ENCODE measurements around the gene BAMBI. TPM values are rescaled to one million over a fixed set of nuclear protein-coding genes. Genes with fewer than 3 reads are reported as not detected.

BAMBI gene
- total RNA-seq, 1 donor from 2014 or later = 217 TPM

DNA sequence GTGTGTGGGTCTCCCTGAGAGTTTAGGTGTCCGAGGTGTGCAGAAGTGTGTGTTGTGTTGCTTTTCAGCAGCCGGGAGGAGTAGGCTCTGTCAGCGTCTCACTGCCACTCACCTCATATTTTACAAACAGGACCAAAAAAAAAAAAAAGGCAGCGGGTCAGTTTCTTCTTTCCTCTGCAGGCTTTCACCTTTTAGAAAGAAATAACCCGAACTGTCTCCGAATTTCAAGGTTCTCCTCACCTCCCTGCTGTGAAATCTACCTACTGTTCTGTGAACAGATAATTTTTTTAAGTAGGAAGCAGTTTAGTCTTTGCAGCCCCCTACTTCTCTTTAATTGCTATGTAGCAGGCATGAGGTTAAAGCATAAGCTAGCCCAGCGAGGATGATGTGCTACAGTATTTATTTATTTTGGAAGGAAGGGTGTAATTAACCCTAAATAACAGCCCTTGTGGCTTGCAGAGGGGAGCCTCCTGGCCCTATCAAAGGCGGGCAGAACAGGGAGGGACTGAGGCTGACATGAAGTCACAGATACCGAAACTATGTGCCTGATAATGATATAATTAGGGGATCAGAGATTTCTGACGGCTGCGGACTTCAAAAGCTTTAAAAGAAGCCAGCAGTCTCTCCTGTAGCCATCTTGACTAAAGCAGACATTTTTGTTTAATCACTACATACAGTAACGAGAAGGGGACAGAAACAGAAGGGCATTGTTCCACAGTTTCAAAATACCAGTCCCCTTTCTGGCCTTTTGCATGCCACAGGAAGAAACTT is 1.6 kb downstream of the BAMBI start:
- Mint-ChIP-seq H3K9me3 (no peaks in the 10 kb centered on the region), H3K27me3 (ENCODE audit: low read depth) (no peaks in the 10 kb centered on the region), H3K4me1 (peaks cover 56% of the 10 kb centered on the region), H3K36me3 (peaks cover 26% of the 10 kb centered on the region), H3K4me3 (peak overlapping the region; percentile 99), H3K27ac (peak overlapping the region; percentile 99)
- no peak for DNase-seq (ENCODE audit: low spot score in 2 of 2, unreplicated experiment in 2 of 2)
- TF ChIP-seq, protein P1, sequence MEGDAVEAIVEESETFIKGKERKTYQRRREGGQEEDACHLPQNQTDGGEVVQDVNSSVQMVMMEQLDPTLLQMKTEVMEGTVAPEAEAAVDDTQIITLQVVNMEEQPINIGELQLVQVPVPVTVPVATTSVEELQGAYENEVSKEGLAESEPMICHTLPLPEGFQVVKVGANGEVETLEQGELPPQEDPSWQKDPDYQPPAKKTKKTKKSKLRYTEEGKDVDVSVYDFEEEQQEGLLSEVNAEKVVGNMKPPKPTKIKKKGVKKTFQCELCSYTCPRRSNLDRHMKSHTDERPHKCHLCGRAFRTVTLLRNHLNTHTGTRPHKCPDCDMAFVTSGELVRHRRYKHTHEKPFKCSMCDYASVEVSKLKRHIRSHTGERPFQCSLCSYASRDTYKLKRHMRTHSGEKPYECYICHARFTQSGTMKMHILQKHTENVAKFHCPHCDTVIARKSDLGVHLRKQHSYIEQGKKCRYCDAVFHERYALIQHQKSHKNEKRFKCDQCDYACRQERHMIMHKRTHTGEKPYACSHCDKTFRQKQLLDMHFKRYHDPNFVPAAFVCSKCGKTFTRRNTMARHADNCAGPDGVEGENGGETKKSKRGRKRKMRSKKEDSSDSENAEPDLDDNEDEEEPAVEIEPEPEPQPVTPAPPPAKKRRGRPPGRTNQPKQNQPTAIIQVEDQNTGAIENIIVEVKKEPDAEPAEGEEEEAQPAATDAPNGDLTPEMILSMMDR (IDR thresholded peaks at IDR 0.05; ENCODE audit: unreplicated experiment) = no peak

DNA sequence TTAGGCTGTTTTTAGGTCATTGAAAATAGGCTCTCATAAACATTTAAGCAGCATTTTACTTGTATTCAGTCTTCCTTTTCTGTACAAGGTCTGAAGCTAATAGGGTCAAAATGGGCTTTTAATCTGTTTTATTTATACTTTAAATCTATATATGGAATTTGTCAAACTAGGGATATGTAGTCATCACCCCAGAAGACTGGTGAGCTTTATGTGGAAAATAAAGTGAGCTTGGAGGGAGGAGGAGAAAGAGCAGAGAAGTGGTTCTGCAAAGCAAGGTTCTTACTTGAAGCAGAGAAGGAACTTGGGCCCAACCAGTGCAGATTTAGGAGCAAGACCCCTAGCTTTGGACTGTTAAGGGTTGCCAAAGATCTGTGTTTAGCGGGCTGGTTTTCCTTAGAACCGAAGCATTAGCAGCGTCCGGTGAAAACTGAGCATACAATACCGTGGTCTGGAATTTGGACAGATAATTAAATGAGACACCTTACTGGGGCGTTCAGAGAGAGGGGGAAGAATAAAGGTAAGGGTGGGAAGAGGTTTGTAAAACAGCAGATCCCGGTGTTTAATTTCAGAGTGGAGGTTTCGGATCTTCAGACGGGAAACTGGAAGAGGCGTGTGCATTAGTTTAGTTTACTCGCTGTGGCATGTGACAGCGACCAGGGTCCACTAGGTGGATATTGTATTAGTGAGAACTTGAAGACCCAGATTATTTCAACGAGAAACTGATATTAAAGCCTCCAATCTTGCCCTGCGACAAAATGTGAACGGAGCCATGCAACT is 2.4 kb downstream of the BAMBI start:
- no peak for DNase-seq (ENCODE audit: low spot score in 2 of 2, unreplicated experiment in 2 of 2)
- Mint-ChIP-seq H3K4me1 (peaks cover 59% of the 10 kb centered on the region), H3K36me3 (peaks cover 31% of the 10 kb centered on the region), H3K27me3 (ENCODE audit: low read depth) (no peaks in the 10 kb centered on the region), H3K4me3 (peak overlapping the region; percentile 99), H3K27ac (peak overlapping the region; percentile 99), H3K9me3 (no peaks in the 10 kb centered on the region)
- TF ChIP-seq, protein P1 (IDR thresholded peaks at IDR 0.05; ENCODE audit: unreplicated experiment) = peak; percentile 32

DNA sequence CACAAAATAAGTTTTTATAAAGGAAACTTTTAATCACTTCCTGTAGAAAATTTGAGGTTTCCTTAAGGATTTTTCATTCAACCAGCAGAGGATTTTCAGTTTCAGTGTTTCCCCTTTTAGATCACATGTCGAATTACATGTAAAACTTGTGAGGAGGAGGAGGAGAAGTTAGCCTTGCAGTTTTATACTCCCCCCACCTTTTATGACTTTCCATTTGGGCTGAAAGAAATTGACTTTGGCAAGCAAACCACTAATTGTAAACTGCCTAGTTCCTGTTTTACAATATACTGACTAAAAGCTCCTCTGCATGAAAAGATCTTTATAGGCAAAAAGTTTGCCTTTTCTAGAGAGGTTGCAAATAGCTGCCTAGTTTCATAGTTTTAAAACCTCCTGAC is 3.0 kb downstream of the BAMBI start:
- Mint-ChIP-seq H3K9me3 (no peaks in the 10 kb centered on the region), H3K27me3 (ENCODE audit: low read depth) (no peaks in the 10 kb centered on the region), H3K27ac (peak overlapping the region; percentile 99), H3K4me3 (peak overlapping the region; percentile 99), H3K36me3 (peaks cover 31% of the 10 kb centered on the region), H3K4me1 (peaks cover 59% of the 10 kb centered on the region)
- TF ChIP-seq, protein P1 (IDR thresholded peaks at IDR 0.05; ENCODE audit: unreplicated experiment) = peak; percentile 7
- DNase-seq (ENCODE audit: low spot score in 2 of 2, unreplicated experiment in 2 of 2) = no peak

DNA sequence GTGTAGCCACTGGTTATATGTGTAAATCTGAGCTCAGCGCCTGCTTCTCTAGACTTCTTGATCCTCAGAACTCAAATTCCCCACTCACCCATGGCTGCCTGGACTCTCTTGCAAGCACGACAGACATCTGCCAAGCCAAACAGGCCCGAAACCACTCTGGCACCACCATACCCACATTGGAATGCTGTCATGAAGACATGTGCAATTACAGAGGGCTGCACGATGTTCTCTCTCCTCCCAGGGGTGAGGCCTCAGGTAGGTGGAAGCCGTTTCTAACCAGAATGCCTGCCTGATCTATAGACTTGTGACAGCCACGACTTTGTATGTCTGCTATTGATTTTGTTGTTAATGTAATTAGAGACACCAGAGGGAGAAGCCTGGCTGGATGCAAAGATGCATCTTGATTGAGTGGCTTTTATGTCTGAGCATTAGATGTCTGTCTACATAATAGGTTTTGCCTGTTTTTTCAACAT is 4.0 kb downstream of the BAMBI start:
- H3K27me3 Mint-ChIP-seq (ENCODE audit: low read depth) = no peaks in the 10 kb centered on the region
- no peaks in the 10 kb centered on the region for H3K9me3 Mint-ChIP-seq
- peak overlapping the region; percentile 99 for H3K27ac Mint-ChIP-seq
- TF ChIP-seq, protein P1 (IDR thresholded peaks at IDR 0.05; ENCODE audit: unreplicated experiment) = no peak
- H3K4me3 Mint-ChIP-seq = peak overlapping the region; percentile 99
- no peak for DNase-seq (ENCODE audit: low spot score in 2 of 2, unreplicated experiment in 2 of 2)
- H3K36me3 Mint-ChIP-seq = peaks cover 31% of the 10 kb centered on the region
- peaks cover 60% of the 10 kb centered on the region for H3K4me1 Mint-ChIP-seq

DNA sequence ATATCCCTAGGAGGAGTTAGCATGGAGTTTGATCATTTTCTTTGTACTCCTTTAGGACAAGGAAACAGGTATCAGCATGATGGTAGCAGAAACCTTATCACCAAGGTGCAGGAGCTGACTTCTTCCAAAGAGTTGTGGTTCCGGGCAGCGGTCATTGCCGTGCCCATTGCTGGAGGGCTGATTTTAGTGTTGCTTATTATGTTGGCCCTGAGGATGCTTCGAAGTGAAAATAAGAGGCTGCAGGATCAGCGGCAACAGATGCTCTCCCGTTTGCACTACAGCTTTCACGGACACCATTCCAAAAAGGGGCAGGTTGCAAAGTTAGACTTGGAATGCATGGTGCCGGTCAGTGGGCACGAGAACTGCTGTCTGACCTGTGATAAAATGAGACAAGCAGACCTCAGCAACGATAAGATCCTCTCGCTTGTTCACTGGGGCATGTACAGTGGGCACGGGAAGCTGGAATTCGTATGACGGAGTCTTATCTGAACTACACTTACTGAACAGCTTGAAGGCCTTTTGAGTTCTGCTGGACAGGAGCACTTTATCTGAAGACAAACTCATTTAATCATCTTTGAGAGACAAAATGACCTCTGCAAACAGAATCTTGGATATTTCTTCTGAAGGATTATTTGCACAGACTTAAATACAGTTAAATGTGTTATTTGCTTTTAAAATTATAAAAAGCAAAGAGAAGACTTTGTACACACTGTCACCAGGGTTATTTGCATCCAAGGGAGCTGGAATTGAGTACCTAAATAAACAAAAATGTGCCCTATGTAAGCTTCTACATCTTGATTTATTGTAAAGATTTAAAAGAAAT is 4.8 kb downstream of the BAMBI start:
- Mint-ChIP-seq H3K36me3 (peaks cover 31% of the 10 kb centered on the region), H3K4me1 (peaks cover 62% of the 10 kb centered on the region), H3K27ac (peak overlapping the region; percentile 99), H3K4me3 (peak overlapping the region; percentile 99), H3K9me3 (no peaks in the 10 kb centered on the region), H3K27me3 (ENCODE audit: low read depth) (no peaks in the 10 kb centered on the region)
- TF ChIP-seq, protein P1 (IDR thresholded peaks at IDR 0.05; ENCODE audit: unreplicated experiment) = no peak
- DNase-seq (ENCODE audit: low spot score in 2 of 2, unreplicated experiment in 2 of 2) = no peak

Data from mesothelial cell of epicardium (in vitro differentiated cells).